PC-9 (cell line): ENCODE measurements around the gene INTS4. TPM values are rescaled to one million over a fixed set of nuclear protein-coding genes. Genes with fewer than 3 reads are reported as not detected.
A peak's percentile ranks its signal among the peaks of the same experiment; 100 is the strongest.
"Not testable (repeated sequence)": the region's sequence is repeated elsewhere in the genome, so short reads cannot be mapped to it uniquely, and the experiment has no call there.

Source experiments
- BruUV-seq: library from RNA; stranded (reverse); fragments of 400-500 nt; replicated peaks from 2 replicates; lab custom pipeline; 2021; lab: Mats Ljungman, UMichigan
- CTCF ChIA-PET: fragments of 300-600 bp; sonication (Branson Sonifier 250); formaldehyde crosslinking; loops from one replicate; lab custom pipeline; 2022; ENCODE audit warnings: antibody characterized with exemption; lab: Charles Lee
- POLR2A ChIA-PET: fragments of 300-600 bp; sonication (Branson Sonifier 250); formaldehyde crosslinking; loops from one replicate; lab custom pipeline; 2022; ENCODE audit warnings: antibody characterized with exemption; ENCODE audit not compliant: unreplicated experiment; lab: Charles Lee
- DNase-seq, 2 experiments: peaks; one replicate each; pipeline versions ENCODE4 v3.0.0 to v3.0.0-alpha.2; 2015 to 2022; ENCODE audit warnings: mixed read lengths in 1 of 2
- H2AFZ ChIP-seq: fragments of 200-600 bp; sonication (generic); 2 replicates; pipeline ENCODE4 v1.8.1; 2017; ENCODE audit warnings: antibody characterized with exemption
- H3F3A ChIP-seq: fragments of 200-600 bp; sonication (generic); 2 replicates; pipeline ENCODE4 v1.8.1; 2017; ENCODE audit warnings: antibody characterized with exemption, mild to moderate bottlenecking, low read depth; ENCODE audit not compliant: insufficient read depth
- H3K27ac ChIP-seq: fragments of 200-600 bp; sonication (generic); 2 replicates; pipeline ENCODE4 v1.6.1; 2016; ENCODE audit warnings: mixed run types
- H3K27me3 ChIP-seq: fragments of 200-600 bp; sonication (generic); 2 replicates; pipeline ENCODE4 v1.6.1; 2016; ENCODE audit warnings: low read depth, mixed run types; ENCODE audit not compliant: insufficient read depth
- H3K36me3 ChIP-seq: fragments of 200-600 bp; sonication (generic); 2 replicates; pipeline ENCODE4 v1.6.1; 2016; ENCODE audit warnings: low read depth, mixed run types
- H3K4me1 ChIP-seq: fragments of 200-600 bp; sonication (generic); replicated peaks from 2 replicates; pipeline ENCODE4 v1.6.1; 2016; ENCODE audit warnings: mixed run types; ENCODE audit not compliant: insufficient read depth
- H3K4me2 ChIP-seq: fragments of 200-600 bp; sonication (generic); 2 replicates; pipeline ENCODE4 v1.6.1; 2017; ENCODE audit warnings: mixed run types
- H3K4me3 ChIP-seq: fragments of 200-600 bp; sonication (generic); 2 replicates; pipeline ENCODE4 v1.6.1; 2016; ENCODE audit warnings: mixed run types
- H3K79me2 ChIP-seq: fragments of 200-600 bp; sonication (generic); 2 replicates; pipeline ENCODE4 v1.6.1; 2017; ENCODE audit warnings: low read depth, mixed run types
- H3K9me2 ChIP-seq: fragments of 200-600 bp; sonication (generic); 2 replicates; pipeline ENCODE4 v1.8.1; 2017; ENCODE audit warnings: mild to moderate bottlenecking; ENCODE audit not compliant: insufficient read depth
- H3K9me3 ChIP-seq: fragments of 200-600 bp; sonication (generic); 2 replicates; pipeline ENCODE4 v1.8.1; 2016; ENCODE audit warnings: low read depth; ENCODE audit not compliant: insufficient read depth
- H4K20me1 ChIP-seq: fragments of 200-600 bp; sonication (generic); 2 replicates; pipeline ENCODE4 v1.8.1; 2017; ENCODE audit not compliant: insufficient read depth
- CTCF ChIP-seq: fragments of 200-600 bp; sonication (generic); conservative IDR thresholded peaks from 2 replicates; pipeline ENCODE4 v1.6.1; 2017; ENCODE audit warnings: mixed run types, antibody characterized with exemption, mild to moderate bottlenecking, moderate library complexity
- EZH2 ChIP-seq: fragments of 200-600 bp; sonication (generic); IDR thresholded peaks from 2 replicates; pipeline ENCODE4 v1.8.0; 2017; ENCODE audit warnings: antibody characterized with exemption, low read depth
- intact Hi-C: fragments of 100-400 bp; cut with micrococcal nuclease; formaldehyde crosslinking; loops from one replicate; pipeline ENCODE4 v1.10.0; 2022; ENCODE audit not compliant: unreplicated experiment
- total RNA-seq: library from RNA; stranded (reverse); gene quantifications from 2 replicates; pipeline ENCODE4 v1.2.3, GENCODE V29; 2021

The INTS4 gene
- total RNA-seq, 1 experiment from 2014 or later: 53.8 TPM

DNA sequence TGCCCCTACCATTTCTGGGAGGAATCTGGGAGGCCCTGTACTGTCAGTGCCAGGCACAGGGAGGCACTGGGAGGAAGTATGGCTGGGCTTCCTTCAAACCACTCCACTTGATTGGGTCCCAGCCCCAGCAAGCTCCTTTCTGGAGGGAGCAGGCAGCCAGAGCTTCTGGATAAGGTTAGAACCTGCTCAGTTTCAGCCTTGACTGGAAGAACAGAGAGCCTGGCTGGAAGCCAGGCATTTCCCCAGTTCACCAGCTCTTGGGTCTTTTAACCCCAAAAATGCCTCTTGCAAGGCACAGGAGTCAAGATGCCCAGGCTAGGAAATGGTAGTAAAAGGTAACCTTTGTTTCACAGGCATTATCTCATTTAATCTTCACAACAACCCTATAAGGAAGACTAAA, 37.6 kb upstream of the INTS4 start:
- Histone ChIP-seq H3K27me3 (no peaks in the 10 kb centered on the region), H3K4me1 (peaks cover 66% of the 10 kb centered on the region), H3K9me3 (no peaks in the 10 kb centered on the region), H3K4me3 (no peak overlapping the region), H3K79me2 (no peaks in the 10 kb centered on the region), H3K9me2 (no peaks in the 10 kb centered on the region), H2AFZ (no peak overlapping the region), H3K4me2 (no peak overlapping the region), H4K20me1 (no peaks in the 10 kb centered on the region), H3K36me3 (no peaks in the 10 kb centered on the region), H3F3A (peaks cover 37% of the 10 kb centered on the region), H3K27ac (no peak overlapping the region)
- POLR2A ChIA-PET: no interaction called here
- DNase-seq: no peak
- BruUV-seq: no TSS peak
- intact Hi-C loops: no loop called here
- CTCF ChIA-PET: interaction anchor here (0.7 kb wide), 1 partner anchor 14 kb away, joined by 3 read pairs; no protein-coding TSS in a partner anchor
- TF ChIP-seq EZH2 (no peak), CTCF (no peak)

DNA sequence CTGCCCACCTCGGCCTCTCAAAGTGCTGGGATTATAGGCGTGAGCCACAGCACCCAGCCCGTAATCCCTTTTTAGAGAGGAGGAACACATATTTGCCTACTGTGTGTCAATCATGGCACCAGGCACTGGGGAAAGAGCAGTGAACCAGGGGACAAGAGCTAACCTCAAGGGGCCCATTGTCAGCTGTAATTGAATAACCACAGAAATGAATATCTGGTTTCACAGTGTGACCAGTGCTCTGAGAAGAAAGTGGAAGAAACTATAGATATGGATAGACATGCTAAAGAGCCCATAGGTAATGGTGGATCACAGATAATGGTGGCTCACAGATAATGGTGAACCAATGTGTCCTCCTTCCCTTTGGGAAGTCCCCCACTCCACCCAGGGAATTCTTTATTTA, 37.2 kb upstream of the INTS4 start:
- CTCF ChIA-PET: interaction anchor here (0.9 to 1.0 kb wide), 2 partner anchors 9 to 533 kb away, joined by 3 to 4 read pairs; no protein-coding TSS in a partner anchor
- Histone ChIP-seq H3K36me3 (no peaks in the 10 kb centered on the region), H3K79me2 (no peaks in the 10 kb centered on the region), H3F3A (peaks cover 33% of the 10 kb centered on the region), H3K9me2 (no peaks in the 10 kb centered on the region), H3K27ac (no peak overlapping the region), H2AFZ (no peak overlapping the region), H3K4me2 (no peak overlapping the region), H3K4me3 (no peak overlapping the region), H3K4me1 (peaks cover 62% of the 10 kb centered on the region), H3K9me3 (no peaks in the 10 kb centered on the region), H4K20me1 (no peaks in the 10 kb centered on the region), H3K27me3 (no peaks in the 10 kb centered on the region)
- TF ChIP-seq EZH2 (no peak), CTCF (no peak)
- DNase-seq: no peak
- POLR2A ChIA-PET: interaction anchor here (0.7 kb wide), 1 partner anchor 429 kb away, joined by 7 read pairs; no protein-coding TSS in a partner anchor
- BruUV-seq: no TSS peak
- intact Hi-C loops: loop anchor here (2.0 kb wide), 1 partner anchor 37 kb away; the partner anchor contains the start of gene INTS4

GRCh38 chr11:78030429-78031325, 36.2 kb upstream of the INTS4 start:
- Histone ChIP-seq H3K4me3 (no peak overlapping the region), H3F3A (peaks cover 27% of the 10 kb centered on the region), H3K4me2 (peak overlapping the region; percentile 29), H3K79me2 (no peaks in the 10 kb centered on the region), H3K9me3 (no peaks in the 10 kb centered on the region), H3K27me3 (no peaks in the 10 kb centered on the region), H3K36me3 (no peaks in the 10 kb centered on the region), H3K9me2 (no peaks in the 10 kb centered on the region), H4K20me1 (no peaks in the 10 kb centered on the region), H2AFZ (no peak overlapping the region), H3K4me1 (peaks cover 55% of the 10 kb centered on the region), H3K27ac (0 out of 2 replicates have a peak overlapping the region, but pooled peaks have one; percentile 11)
- ChIA-PET POLR2A (interaction anchor here (0.6 to 0.7 kb wide), 3 partner anchors 36 to 429 kb away, joined by 7 to 22 read pairs (median 9); partner anchors contain the start of gene INTS4), CTCF (interaction anchor here (0.6 to 1.0 kb wide), 5 partner anchors 10 to 931 kb away, joined by 3 to 7 read pairs (median 4); no protein-coding TSS in a partner anchor)
- peak; percentile 89 to 92 for DNase-seq
- no peak for TF ChIP-seq CTCF
- intact Hi-C loops: loop anchor here (1.0 to 2.0 kb wide), 2 partner anchors 10 to 36 kb away; partner anchors contain the start of gene INTS4
- no TSS peak for BruUV-seq

GRCh38 chr11:78028423-78028822, 34.0 kb upstream of the INTS4 start:
- Histone ChIP-seq H3K4me1 (peaks cover 55% of the 10 kb centered on the region), H3K27ac (peak overlapping the region; percentile 82), H3F3A (peaks cover 27% of the 10 kb centered on the region), H3K4me2 (peak overlapping the region; percentile 54)
- H3K9me3 ChIP-seq, BruUV-seq, H4K20me1 ChIP-seq, H3K36me3 ChIP-seq, H3K4me3 ChIP-seq, H2AFZ ChIP-seq, H3K9me2 ChIP-seq, H3K79me2 ChIP-seq, H3K27me3 ChIP-seq, intact Hi-C loops: not testable (repeated sequence)
- ChIA-PET CTCF (interaction anchor here (0.6 to 1.3 kb wide), 3 partner anchors 18 to 468 kb away, joined by 3 to 10 read pairs (median 3); no protein-coding TSS in a partner anchor), POLR2A (interaction anchor here (0.7 to 0.8 kb wide), 2 partner anchors 12 to 34 kb away, joined by 6 to 17 read pairs; partner anchors contain the start of gene INTS4)
- DNase-seq: peak; percentile 85 to 99
